GM19455 (cell line): ENCODE results near the gene MYO18A.
"Not testable (repeated sequence)": the region's sequence is repeated elsewhere in the genome, so short reads cannot be mapped to it uniquely, and the experiment has no call there.

Experiments
- ATAC-seq: cut with Tn5 transposase; IDR thresholded peaks from one replicate; pipeline ENCODE4 v1.9.1; 2021; ENCODE audit not compliant: unreplicated experiment

Gene MYO18A

GRCh38 chr17:29180034-29180787 is at the start of gene MYO18A:
Gene MYO18A (minus strand): TSS chr17:29180398. CDS start chr17:29166940, 13,458 bp downstream.
- ATAC-seq = peak; percentile 81

DNA sequence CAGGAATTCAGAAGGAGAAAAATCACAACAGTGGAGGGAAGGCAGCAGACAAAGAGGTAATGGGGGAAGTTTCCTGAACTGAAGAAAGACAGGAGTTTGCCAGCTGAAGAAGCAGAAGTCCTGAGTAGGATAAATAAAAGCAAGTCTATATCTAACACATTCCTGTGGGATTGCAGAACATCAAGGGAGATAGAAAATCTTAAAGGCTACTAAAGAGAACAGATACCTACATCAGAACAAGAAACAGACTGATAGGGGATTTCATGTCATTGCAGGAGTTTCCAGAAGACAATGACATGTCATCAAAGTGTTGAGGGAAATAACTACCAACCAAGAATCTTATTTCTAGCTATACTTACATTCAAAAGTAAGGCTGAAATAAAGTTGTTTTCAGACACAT is 45.2 kb upstream of the MYO18A start:
- ATAC-seq = no peak

DNA sequence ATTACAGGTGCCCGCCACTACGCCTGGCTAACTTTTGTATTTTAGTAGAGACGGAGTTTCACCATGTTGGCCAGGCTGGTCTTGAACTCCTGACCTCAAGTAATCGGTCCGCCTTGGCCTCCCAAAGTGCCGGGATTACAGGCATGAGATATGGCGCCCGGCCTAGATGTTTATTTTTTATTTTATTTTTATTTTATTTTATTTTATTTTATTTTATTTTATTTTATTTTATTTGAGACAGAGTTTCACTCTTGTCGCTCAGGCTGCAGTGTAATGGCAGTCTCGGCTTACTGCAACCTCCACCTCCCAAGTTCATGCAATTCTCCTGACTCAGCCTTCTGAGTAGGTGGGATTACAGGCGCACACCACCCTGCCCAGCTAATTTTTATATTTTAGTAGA is 41.1 kb upstream of the MYO18A start:
- not testable (repeated sequence) for ATAC-seq

DNA sequence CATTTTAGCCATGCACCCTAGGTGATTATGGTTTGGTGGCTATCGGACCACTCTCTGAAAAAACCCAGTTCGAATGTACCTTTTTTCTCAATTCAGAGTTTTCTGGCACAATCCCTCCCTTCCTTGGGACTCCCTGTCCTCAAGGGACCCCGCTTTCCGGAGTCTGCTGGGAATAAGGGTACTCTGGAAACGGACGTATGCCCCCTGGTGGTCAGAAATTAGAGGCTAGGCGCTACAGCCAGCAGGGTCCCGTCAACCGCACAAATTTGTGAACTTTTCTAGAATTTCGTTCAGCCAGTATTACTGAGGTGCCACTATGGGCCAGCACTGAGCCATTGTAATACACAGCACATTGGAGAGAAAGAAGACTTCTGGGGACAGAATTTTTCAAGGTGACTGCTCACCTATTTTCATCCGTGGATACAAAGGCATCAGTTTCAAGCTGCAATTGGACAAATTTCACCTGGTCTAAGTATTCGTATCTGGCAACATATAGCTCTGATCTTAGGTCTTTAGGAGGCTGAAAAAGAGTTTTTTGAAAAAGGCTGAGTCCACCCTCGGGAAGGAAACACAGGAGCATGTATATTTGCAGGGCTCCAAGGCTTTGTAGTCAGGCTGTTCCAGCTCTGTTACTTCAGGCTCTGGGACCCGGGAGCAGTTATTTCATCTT is 39.3 kb upstream of the MYO18A start:
- no peak for ATAC-seq

DNA sequence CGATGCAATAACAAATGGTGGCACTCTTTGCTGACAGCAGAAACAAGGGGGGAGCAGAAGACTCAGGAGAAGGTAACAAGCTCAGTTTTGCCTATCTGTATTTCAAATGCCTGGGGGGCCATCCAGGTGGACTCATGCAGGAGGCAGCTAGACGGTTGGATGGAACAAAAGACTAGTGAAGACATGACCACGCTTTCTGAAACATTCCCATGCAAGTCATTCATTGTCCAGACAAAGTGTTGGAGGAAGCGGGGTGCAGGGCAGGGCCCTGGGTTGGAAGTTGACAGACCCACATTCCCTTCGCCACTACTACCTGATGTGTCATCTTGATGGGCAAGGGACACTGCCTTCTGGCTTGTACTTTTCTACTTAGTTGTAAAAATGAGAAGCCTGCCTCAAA is 36.7 kb upstream of the MYO18A start:
- no peak for ATAC-seq

GRCh38 chr17:29216181-29216580 is 36.0 kb upstream of the MYO18A start:
- no peak for ATAC-seq

DNA sequence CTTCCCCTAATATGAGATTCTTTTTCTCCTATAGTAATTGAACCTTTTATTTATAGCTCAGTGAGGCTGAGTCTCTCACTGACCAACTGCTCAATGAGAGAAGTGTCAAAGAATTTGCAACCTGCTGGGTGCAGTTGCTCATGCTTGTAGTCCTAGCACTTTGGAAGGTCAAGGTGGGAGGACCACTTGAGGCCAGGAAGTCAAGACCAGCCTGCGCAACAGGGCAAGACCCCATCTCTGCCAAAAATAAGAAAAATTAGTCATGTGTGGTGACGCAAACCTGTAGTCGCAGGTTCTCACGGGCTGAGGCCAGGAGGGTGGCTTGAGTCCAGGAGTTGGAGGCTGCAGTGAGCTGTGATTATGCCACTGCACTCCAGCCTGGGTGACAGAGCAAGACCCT is 35.5 kb upstream of the MYO18A start:
- ATAC-seq = no peak

DNA sequence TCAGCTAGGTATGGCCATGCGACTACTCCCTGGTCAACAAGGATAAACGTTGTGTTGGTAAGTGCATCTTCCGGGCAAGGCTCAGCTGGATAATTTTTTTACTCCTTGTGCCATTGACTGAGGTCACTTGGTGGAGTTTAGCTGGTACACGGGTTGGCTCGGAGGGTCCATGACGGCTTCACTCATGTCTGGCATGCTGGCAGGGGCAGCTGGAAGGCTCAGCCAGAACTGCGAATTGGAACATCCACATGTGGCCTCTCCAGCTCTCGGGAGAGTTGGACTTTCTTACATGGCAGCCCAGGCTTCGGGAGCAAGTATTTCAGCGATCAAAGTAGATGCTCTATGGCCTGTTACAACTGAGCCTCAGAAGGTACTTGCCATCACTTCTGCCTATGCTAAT is 35.0 kb upstream of the MYO18A start:
- no peak for ATAC-seq

- ATAC-seq = no peak
Measured at GRCh38 chr17:29214215-29215146, 34.3 kb upstream of the MYO18A start.

- ATAC-seq = no peak
Measured at GRCh38 chr17:29212681-29213121, 32.5 kb upstream of the MYO18A start.

GRCh38 chr17:29212094-29212631 is 32.0 kb upstream of the MYO18A start:
- no peak for ATAC-seq

GRCh38 chr17:29210879-29211278 is 30.7 kb upstream of the MYO18A start:
- ATAC-seq = no peak

DNA sequence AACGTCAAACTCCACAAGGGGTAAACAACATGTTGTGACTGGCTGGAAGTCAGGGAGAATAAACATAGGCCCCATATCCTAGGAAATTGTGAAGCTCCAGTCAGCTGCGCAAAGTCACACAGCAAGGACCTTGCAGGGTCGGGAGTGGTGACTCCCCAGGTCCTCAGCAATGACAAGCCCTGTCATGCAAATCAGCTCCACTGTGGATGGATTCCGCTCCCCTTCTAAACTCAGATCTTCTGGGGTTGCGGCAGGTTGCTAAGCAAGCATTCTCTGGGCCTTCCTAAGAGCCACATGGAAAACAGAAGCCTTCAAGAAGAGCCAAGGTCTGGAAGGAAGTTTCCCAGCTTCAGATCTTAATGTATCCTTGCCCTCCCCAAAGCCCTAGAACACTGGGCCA is 28.9 kb upstream of the MYO18A start:
- no peak for ATAC-seq

- no peak for ATAC-seq
Measured at GRCh38 chr17:29207975-29208374, 27.8 kb upstream of the MYO18A start.

GRCh38 chr17:29205047-29205446 is 24.8 kb upstream of the MYO18A start:
- ATAC-seq = no peak

- ATAC-seq = not testable (repeated sequence)
Measured at GRCh38 chr17:29204068-29204804, 24.0 kb upstream of the MYO18A start.

DNA sequence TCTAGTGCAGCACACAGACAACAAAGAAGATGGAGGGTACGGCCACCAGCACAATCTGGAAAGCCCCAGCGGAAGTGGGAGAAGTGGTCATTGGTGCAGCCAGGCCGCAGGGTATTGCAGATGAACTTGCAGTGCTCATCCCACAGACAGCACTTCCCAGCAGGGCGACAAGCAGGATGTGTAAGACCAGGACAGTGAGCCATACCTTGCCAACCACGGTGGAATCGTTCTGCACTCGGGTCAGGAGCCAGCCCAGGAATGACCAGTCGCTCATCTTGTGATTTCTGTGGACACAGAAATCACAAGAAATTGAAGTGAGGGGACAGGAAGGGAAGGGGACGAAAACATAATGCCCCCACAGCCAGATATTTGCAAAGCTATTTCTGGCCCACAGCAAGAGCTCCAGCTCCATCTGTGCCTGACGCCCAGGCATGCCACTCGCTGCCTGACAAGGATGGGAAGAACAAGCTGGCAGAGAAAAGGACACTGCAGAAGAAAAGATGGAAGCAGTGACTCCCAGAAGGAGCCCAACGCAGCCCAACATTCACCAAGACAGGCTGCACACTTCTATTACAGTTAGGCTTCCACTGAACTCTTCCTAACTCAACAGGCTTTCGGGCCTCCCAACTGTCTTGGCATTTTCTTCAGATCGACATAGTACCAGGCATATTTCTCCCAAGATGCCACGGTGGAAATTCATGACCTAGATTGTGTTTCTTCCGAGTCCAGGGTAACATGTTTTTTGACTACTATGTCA is 17.5 kb upstream of the MYO18A start:
- no peak for ATAC-seq

DNA sequence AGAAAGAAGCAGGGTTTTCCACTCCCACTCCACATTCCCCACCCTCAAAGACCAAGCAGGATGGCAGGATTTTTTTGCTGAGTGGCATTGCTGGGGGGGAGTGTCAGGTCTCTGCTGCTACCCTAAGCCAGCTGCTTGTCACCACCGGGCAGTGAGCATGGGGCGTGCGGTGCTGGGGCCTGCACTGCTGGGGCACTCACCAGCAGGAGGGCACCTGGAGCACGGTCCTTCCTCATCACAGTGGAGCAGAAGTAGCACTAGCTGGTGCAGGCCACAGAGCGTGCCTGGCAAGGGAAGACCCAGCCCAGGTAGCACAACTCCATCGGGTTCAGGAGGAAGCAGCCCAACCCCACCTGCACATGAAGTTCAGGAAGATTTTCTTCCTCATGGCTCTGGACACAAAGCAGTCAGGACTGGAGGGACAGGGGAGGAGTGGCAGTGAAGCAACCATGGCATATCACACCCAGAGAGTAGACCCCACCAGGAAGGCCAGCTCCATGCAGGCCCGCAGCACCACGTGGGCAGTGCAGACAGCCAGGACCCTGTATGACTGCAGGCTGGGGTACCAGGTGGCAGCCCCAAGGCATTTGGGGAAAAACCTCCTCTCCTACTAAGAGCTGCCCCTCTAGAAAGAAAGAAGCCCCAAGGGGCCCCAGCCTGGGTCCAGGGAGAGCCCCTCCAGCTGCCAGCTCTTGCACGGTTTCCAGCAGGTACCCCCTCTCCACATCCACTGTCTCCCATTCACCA is 16.7 kb upstream of the MYO18A start:
- no peak for ATAC-seq

DNA sequence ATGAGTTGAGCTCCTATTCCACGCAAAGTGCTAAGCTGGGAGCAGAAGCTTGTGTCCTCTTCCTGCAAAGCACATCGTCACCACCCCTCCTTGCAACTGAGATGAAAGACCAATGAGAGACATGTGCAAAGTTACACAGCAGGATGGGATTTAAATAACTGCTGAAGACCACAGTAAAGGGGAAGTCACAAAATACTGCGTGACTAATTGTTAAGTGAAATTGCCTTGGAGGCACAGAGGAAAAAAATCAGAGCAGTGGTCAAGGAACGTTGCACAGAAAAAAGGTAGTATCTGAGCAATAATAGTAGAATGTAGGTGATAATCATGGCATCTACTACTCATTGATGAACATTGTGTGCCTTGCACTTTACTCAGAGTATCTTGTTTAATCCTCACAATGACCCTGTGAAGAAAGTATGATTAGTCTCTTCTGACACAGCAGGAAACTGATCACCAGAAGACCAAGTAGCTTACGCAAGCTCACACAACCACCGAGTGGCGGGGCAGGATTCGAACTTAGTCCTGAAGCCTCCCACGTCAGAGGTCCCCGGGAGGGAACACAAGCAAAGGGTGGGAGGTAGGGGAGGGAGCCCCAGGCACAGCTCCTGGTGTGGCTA is 15.4 kb upstream of the MYO18A start:
- ATAC-seq = no peak
